ENCODE data around the gene MAPKBP1.
A peak's percentile ranks its signal among the peaks of the same experiment; 100 is the strongest.

The MAPKBP1 gene

DNA sequence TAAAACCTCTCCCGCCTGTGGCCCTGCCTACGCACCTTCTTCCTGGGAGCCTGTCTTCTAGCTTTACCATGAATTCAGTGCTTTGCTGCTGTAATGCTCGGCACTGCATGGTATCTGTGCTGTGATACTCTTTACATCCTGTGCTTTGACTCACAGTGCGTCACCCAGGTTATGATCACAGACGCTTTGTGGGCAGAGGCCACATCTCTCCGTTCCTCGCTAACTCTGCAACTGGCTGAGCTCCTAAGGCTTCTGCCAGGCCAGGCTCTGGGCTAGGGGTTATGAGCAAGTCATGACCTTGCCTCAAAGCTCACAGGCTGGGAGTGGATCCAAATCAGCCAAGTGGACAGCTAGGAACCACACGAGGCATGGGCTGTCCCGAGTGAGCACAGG, 96.4 kb downstream of the MAPKBP1 start:
- no peak overlapping the region for H3K4me3 ChIP-seq (replicated peaks in 1 of 2; ENCODE audit: low read depth in 2 of 2, low read length in 2 of 2)
- DNase-seq (ENCODE audit: low read depth in 2 of 2), result peak; percentile 60 to 75
- TF ChIP-seq CTCF (IDR thresholded peaks at IDR 0.05; ENCODE audit: low read depth, low read length), result no peak

- no peak overlapping the region for H3K4me3 ChIP-seq (replicated peaks in 1 of 2; ENCODE audit: low read depth in 2 of 2, low read length in 2 of 2)
- no peak for DNase-seq (ENCODE audit: low read depth in 2 of 2)
- TF ChIP-seq CTCF (IDR thresholded peaks at IDR 0.05; ENCODE audit: low read depth, low read length), result no peak
Observed at GRCh38 chr15:41871175-41871905, 97.1 kb downstream of the MAPKBP1 start.

DNA sequence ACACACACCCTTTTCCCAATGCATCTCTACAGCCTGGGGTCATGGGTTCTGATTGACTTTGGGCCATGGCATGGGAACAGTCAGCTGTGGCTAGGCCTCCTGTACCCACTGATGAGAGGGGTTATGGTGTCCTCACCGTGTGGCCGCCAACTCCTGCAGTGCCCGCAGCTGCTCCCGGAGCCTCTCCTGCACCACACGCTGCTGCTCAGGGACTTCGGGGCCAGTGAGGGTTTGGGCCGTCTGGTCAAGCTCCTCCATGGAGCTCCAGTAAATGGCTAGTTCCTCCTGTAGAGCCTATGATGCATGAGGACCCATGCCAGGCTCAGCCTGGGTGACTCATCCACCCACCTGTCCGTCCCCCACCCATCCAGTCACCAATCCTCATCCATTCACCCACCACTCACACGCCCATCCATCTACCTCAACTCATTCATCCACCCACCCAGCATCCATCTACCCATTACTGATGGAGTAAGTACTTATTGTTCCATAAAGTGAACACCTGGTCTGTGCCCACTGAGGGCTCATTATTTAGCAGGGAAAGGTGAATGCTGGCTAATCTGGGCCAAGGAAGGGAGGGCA, 98.0 kb downstream of the MAPKBP1 start:
- DNase-seq (ENCODE audit: low read depth in 2 of 2), result no peak
- H3K4me3 ChIP-seq (replicated peaks in 1 of 2; ENCODE audit: low read depth in 2 of 2, low read length in 2 of 2), result no peak overlapping the region
- TF ChIP-seq CTCF (IDR thresholded peaks at IDR 0.05; ENCODE audit: low read depth, low read length), result no peak

- H3K4me3 ChIP-seq (replicated peaks in 1 of 2; ENCODE audit: low read depth in 2 of 2, low read length in 2 of 2), result no peak overlapping the region
- DNase-seq (ENCODE audit: low read depth in 2 of 2), result no peak
- no peak for TF ChIP-seq CTCF (IDR thresholded peaks at IDR 0.05; ENCODE audit: low read depth, low read length)
Observed at GRCh38 chr15:41873711-41874110, 99.4 kb downstream of the MAPKBP1 start.

DNA sequence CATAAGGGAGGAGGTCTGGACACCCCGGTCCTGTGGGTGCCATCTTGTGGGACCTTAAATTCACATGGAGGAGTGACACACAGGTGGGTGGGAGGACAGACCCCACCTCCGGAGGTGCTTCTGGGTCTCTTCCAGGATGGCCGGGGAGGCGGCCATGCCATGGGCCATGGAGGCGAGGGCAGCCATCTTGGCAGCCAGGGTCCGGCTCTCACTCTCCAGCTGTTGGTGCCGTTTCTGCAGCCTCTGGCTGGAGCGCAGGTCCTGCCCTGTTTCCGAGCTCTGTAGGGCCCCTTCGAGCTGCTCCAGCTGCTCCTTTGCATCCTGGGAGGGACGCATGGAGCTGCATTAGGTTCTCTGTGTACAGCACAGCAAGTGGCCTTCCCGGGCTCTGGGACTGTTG, 100.5 kb downstream of the MAPKBP1 start:
- no peak for DNase-seq (ENCODE audit: low read depth in 2 of 2)
- no peak for TF ChIP-seq CTCF (IDR thresholded peaks at IDR 0.05; ENCODE audit: low read depth, low read length)
- H3K4me3 ChIP-seq (replicated peaks in 1 of 2; ENCODE audit: low read depth in 2 of 2, low read length in 2 of 2), result no peak overlapping the region

DNA sequence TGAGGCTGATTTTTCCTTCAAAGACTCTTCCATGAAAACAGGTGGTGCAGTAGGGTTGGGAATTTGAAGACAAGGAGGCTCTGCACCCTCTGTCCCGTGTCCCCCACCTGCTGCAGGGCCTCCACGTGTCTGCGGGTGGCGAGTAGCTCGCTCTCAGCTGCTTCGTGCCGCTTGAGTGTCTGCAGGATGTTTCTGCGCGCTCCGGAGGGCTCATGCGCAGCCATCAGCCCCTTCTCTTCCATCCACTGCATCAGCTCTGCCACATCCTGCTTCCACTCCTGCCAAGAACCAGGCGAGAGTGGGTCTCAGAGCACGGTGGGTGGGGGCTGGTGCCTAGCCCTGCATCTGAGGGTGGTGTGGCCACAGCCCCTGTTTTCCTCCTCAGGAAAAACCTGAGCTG, 101.7 kb downstream of the MAPKBP1 start:
- no peak overlapping the region for H3K4me3 ChIP-seq (replicated peaks in 1 of 2; ENCODE audit: low read depth in 2 of 2, low read length in 2 of 2)
- TF ChIP-seq CTCF (IDR thresholded peaks at IDR 0.05; ENCODE audit: low read depth, low read length), result no peak
- DNase-seq (ENCODE audit: low read depth in 2 of 2), result no peak
